Measurements from ENCODE around the gene PLEKHA4.
"Not testable (repeated sequence)": the region's sequence is repeated elsewhere in the genome, so short reads cannot be mapped to it uniquely, and the experiment has no call there.

PLEKHA4 gene

DNA sequence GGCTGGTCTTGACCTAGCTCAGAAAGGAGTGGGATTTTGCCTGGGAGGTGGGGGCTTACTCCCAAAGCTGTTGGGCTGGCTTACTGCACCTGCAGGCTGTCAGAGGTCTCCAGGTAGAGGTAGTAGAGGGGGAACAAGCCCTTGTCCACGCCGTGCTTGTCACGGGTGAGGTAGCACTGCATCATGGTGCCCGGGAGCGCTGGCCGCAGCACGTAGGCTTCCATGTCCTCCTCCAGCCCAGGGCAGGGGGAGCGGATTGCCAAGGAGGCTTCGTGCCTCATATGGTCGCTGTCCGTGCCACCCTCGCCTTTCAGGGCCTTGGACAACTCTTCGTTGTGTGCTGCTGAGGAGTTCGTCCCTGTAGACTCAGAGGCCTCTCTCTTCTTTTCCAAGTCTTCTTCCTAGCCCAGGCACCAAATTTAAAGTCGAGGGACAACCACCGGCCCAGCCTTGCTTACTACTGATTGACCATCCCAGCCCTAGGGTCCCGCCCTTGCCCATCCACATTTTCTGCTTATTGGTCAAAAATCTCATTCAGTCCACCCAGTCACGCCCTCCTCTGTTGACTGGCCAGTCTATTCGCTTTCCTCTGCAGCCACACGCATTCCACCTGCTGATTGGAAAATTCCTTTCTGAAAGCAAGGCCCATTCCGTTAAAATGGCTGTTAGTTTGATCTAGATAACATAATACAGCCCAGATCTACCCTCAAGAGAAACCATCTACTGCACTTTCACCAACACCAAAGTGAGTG is 19.6 kb upstream of the PLEKHA4 start:
- DNase-seq (no peak), ATAC-seq (no peak)

DNA sequence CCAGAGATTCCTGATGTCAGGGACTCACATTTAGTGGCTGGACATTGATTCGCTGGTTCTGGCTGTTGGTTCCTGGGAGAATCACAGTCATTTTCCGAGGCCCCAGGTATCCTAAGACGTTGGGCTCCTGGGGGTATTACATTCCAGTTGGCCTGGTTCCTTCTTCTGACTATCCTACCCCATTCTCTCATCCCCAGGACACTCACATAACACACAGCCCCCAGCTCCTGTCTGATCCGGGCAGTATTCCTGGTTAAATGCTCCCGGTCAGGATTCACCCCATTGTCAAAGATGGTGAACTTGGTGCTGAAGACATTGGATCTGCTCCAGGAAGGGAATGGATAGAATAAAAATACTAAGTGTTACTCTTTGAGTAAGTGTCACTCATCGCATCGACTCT is 15.3 kb upstream of the PLEKHA4 start:
- DNase-seq, result no peak
- no peak for ATAC-seq

DNA sequence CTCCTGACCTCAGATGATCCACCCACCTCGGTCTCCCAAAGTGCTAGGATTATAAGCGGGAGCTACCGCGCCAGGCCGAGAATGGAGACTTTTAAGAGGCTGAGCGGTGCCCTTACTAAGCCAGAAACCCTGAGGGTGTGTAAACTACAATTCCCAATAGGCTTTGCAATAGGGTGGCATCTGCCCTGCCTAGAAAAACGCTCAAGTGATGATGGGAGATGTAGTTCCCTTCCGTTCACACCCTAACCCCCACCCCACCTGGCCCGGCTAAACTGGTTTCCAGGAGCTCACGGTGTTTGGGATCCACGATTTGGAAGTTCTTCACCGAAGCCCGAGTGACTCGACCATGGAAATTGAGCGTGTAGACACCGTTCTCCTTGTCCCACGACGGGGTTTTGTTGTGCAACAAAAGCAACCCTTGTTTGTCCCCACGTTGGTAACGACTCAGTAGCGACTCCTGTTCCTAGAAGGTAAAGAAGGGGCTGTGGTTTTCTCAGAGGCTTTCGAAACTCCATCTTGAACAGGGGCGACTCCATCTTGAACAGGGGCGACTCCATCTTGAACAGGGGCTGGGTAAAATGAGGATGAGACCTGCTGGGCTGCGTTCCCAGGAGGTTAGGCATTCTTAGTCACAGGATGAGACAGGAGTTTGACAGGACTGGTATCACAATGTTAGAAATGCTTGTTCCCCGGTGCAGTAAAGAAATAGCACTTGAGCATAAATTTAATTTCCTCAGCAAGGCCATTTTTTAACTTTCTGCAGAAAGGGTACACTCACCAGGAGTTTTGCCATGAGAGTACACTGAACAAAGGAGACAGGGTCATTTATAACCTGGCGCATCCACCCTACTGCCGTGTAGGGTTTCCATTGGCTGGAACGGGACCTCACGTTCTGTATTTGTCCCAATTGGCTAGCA is 13.6 kb upstream of the PLEKHA4 start:
- ATAC-seq, result peak; percentile 54
- no peak for DNase-seq

DNA sequence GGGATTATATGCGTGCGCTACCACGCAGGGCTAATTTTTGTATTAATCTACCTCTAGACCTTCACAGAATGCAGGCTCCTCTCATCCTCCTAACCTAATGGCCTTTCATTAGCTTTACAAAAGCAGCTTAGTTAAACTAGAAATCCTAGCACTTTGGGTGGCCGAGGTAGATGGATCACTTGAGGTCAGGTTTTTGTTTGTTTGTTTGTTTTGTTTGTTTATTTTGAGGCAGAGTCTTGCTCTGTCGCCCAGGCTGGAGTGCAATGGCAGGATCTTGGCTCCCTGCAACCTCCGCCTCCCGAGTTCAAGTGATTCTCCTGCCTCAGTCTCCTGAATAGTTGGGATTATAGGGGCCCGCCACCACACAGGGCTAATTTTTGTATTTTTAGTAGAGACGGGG is 11.3 kb upstream of the PLEKHA4 start:
- not testable (repeated sequence) for ATAC-seq, DNase-seq

- DNase-seq (no peak), ATAC-seq (no peak)
Measured at GRCh38 chr19:48879025-48879637, 10.7 kb upstream of the PLEKHA4 start.

DNA sequence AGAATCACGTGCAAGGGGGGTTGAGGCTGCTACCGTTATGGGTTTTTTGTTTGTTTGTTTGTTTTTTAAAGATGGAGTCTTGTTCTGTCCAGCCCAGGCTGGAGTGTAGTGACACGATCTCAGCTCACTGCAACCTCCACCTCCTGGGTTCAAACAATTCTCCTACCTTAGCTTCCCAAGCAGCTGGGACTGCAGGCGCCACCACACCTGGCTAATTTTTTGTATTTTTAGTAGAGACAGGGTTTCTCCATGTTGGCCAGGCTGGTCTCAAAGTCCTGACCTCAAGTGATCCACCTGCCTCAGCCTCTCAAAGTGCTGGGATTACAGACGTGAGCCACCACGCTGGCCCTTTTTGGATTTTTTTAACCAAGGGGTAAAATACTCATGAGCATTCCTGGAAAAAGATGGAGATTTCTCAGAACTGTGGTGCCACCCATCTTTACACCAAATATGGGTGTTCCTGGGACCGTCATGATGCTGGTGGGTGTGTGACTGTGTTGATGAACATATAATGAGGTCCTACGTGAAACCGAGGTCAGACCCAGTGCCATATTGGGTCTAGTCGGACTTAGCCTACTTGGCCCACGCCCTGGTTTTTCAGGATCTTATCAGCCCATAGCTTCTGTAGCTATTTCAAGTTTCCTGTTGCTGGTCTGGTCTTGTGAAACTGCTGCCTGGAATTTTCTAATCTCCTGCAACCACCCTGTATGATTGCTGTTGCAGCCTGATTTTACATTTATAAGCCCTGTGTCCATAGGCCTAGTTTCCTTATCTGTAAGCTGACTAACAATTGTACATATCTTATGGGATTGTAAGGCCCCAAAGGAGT is 10.0 kb upstream of the PLEKHA4 start:
- ATAC-seq (no peak), DNase-seq (no peak)

DNA sequence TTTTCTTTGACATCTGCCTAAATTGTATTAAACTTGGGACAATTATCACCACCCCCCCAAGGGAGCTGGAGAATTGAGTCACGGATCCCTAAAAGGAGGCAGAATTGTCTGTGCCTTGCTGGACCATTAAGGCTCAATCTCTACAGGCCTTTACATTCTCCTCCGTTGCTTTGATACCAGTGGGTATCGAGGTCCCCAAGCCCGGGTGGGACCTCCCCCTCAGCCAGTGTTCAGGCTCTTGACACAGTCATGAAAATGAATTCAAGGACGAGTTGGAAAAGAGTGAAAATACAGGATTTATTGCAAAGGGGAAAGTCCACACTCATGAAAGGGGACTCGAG is 9.4 kb upstream of the PLEKHA4 start:
- DNase-seq, result no peak

DNA sequence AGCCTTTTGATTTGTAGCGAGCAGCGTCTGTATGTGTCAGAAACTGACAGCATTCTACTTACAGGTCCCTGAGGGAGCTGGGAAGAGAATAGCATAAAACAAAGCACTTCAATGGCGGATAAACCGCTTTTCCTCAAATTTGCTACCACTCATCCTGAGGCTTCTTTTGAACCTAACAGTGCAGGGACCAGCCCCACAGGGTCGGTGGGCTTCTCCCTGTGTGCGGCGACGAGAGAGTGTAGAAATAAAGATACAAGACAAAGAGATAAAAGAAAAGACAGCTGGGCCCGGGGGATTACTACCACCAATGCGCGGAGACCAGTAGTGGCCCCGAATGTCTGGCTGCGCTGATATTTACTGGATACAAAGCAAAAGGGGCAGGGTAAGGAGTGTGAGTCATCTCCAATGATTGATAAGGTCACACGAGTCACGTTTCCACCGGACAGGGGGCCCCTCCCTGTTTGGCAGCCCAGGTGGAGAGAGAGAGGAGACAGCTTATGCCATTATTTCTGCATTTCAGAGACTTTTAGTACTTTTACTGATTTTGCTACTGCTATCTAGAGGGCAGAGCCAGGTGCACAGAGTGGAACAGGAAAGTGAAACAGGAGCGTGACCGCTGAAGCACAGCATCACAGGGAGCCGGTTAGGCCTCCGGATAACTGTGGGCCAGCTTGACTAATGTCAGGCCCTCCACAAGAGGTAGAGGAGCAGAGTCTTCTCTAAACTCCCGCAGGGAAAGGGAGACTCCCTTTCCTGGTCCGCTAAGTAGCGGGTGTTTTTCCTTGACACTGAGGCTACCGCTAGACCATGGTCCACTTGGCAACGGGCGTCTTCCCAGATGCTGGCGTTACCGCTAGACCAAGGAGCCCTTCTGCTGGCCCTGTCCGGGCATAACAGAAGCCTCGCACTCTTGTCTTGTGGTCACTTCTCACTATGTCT is 7.9 kb upstream of the PLEKHA4 start:
- not testable (repeated sequence) for ATAC-seq
- DNase-seq, result peak; percentile 61

More for the DNA sequence above, 9.4 kb upstream of the PLEKHA4 start:
- no peak for ATAC-seq

DNA sequence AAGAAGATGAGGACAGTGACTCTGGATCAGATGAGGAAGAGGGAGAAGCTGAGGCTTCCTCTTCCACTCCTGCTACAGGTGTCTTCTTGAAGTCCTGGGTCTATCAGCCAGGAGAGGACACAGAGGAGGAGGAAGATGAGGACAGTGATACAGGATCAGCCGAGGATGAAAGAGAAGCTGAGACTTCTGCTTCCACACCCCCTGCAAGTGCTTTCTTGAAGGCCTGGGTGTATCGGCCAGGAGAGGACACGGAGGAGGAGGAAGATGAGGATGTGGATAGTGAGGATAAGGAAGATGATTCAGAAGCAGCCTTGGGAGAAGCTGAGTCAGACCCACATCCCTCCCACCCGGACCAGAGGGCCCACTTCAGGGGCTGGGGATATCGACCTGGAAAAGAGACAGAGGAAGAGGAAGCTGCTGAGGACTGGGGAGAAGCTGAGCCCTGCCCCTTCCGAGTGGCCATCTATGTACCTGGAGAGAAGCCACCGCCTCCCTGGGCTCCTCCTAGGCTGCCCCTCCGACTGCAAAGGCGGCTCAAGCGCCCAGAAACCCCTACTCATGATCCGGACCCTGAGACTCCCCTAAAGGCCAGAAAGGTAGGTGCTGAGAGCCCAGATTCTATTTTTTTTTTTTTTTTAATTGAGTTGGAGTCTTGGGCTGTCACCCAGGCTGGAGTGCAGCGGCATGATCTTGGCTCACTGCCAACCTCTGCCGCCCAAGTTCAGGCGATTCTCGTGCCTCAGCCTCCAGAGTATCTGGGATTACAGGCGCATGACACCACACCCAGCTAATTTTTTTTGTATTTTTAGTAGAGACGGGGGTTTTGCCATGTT is 6.1 kb upstream of the PLEKHA4 start:
- no peak for ATAC-seq

GRCh38 chr19:48873476-48874302 is 5.3 kb upstream of the PLEKHA4 start:
- DNase-seq, result no peak
- ATAC-seq, result no peak

More for the DNA sequence above, 6.1 kb upstream of the PLEKHA4 start:
- DNase-seq, result peak; percentile 34

GRCh38 chr19:48872884-48873475 is 4.6 kb upstream of the PLEKHA4 start:
- DNase-seq, result peak; percentile 77
- ATAC-seq, result peak; percentile 47

DNA sequence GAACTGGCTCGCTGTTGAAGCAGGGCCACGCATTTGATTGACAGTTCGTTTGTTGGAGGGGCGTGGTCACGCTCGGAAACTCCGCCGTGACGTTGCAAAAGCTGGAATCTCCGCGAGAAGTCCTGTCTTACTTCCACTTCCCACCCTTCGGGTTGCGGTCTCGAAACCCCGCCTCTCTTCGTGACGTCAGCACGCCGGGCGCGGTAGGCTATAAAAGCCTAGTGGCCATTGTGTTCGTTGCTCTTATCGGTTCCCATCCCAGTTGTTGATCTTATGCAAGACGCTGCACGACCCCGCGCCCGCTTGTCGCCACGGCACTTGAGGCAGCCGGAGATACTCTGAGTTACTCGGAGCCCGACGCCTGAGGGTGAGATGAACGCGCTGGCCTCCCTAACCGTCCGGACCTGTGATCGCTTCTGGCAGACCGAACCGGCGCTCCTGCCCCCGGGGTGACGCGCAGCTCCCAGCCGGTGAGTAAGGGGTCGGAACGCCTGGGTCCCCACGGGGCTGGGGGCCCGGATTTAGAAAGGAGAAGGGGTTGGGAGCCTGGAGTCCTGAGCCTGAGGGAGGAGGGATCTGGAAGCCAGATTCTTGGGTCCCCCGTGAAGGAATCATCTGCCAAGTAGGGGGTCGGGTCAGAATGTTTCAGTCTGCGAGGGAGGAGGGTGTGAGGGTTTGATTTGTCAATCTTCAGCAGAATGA is 3.9 kb upstream of the PLEKHA4 start, which contains the start of gene PPP1R15A:
TSS of gene PPP1R15A (plus strand) at position 240 of the 702 bp plus-strand sequence. CDS start 813 bp downstream, outside the sequence.
- ATAC-seq, result peak; percentile 50

GRCh38 chr19:48871471-48872181 is 3.2 kb upstream of the PLEKHA4 start:
- DNase-seq, ATAC-seq: not testable (repeated sequence)

More for the DNA sequence above, 3.9 kb upstream of the PLEKHA4 start, which contains the start of gene PPP1R15A:
- DNase-seq, result peak; percentile 99

GRCh38 chr19:48870048-48870447 is 1.6 kb upstream of the PLEKHA4 start:
- no peak for ATAC-seq

DNA sequence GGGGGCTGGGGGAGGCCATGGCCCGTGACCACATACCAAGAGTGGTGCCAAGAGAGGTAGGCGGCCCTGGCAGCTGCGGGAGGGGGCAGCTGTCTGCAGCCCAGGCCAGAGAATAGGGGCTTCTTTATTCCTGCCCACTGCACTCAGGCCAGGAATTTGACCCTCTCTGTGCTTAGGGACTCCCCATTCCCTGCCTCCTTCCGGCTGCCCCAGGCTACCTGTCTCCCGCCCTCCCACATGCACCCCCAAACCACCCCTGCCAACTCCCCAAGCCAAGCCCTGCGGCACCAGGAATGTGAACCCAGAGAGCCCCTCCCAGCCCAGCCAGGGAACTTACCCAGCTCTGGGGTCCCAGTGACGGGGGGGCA is 687 bp downstream of the PLEKHA4 start:
- DNase-seq (no peak), ATAC-seq (no peak)

More at GRCh38 chr19:48870048-48870447, 1.6 kb upstream of the PLEKHA4 start:
- no peak for DNase-seq

- DNase-seq, result no peak
- no peak for ATAC-seq
Measured at GRCh38 chr19:48867123-48867745, 1.2 kb downstream of the PLEKHA4 start.

Measured in stimulated activated naive CD8-positive, alpha-beta T cell treated with anti-CD3 and anti-CD28 coated beads, Interleukin-15, Interleukin-2, amounts not matched to agents 100 U/mL and 50 U/mL, for 24 hours (primary cell).